ENCODE data around the gene ECPAS. TPM values are rescaled to one million over a fixed set of nuclear protein-coding genes. Genes with fewer than 3 reads are reported as not detected.
A peak's percentile ranks its signal among the peaks of the same experiment; 100 is the strongest.

The ECPAS gene
- total RNA-seq, 1 experiment from 2014 or later = 106 TPM

- no peak overlapping the region for H4K91ac ChIP-seq (ENCODE audit: insufficient read length, low read depth, low read length)
- peak overlapping the region; percentile 29 for H3K4me2 ChIP-seq (ENCODE audit: insufficient read depth, insufficient read length, low read length)
- H3K9ac ChIP-seq (ENCODE audit: extremely low read depth, insufficient read length, low read length) = no peak overlapping the region
- H3K27ac ChIP-seq (ENCODE audit: insufficient read length, low read depth, low read length) = peak overlapping the region; percentile 75
- Mint-ChIP-seq H3K36me3 (ENCODE audit: insufficient read depth in 1 of 3, low read depth in 3 of 3) (peaks cover 41 to 58% (median 52%) of the 10 kb centered on the region in 3 experiments), H3K9me3 (peaks cover 4 to 26% of the 10 kb centered on the region in 2 experiments), H3K4me1 (peaks cover 36 to 46% of the 10 kb centered on the region in 2 experiments), H3K27ac (peak overlapping the region; percentile 52 to 95 (median 73); a peak in 5 of 7 replicates), H3K27me3 (ENCODE audit: low read depth) (no peaks in the 10 kb centered on the region; the same call in 1 of the 2 replicates), H3K4me3 (peak overlapping the region; percentile 34 to 60; a peak in 4 of 5 replicates)
- no peak overlapping the region for H4K8ac ChIP-seq (replicated peaks; ENCODE audit: insufficient read length, low read depth, low read length)
- H3K9me3 ChIP-seq (ENCODE audit: control insufficient read depth, low read depth, low read length) = peaks cover 7% of the 10 kb centered on the region
- H2BK120ac ChIP-seq (ENCODE audit: low read depth, low read length, poor library complexity, severe bottlenecking) = no peak overlapping the region
- no peaks in the 10 kb centered on the region for H4K20me1 ChIP-seq (ENCODE audit: control insufficient read depth, insufficient read depth, insufficient read length)
- no peak overlapping the region for H2BK15ac ChIP-seq (ENCODE audit: low read depth, low read length)
- peaks cover 12% of the 10 kb centered on the region for H3K23me2 ChIP-seq (ENCODE audit: insufficient read length, low read depth, low read length, poor library complexity, severe bottlenecking)
- H3K18ac ChIP-seq (ENCODE audit: insufficient read length, low read depth, low read length) = no peak overlapping the region
- H2BK5ac ChIP-seq (ENCODE audit: insufficient read length, low read length) = no peak overlapping the region
- H3T11ph ChIP-seq (ENCODE audit: low read length) = no peak overlapping the region
- peaks cover 22% of the 10 kb centered on the region for H3K79me1 ChIP-seq (ENCODE audit: insufficient read depth, low read depth, low read length, poor library complexity, severe bottlenecking)
- no peak overlapping the region for H2BK20ac ChIP-seq (ENCODE audit: low read depth, low read length, poor library complexity, severe bottlenecking)
- H3K27me3 ChIP-seq (ENCODE audit: insufficient read depth, low read length) = no peaks in the 10 kb centered on the region
- peak; percentile 87 for DNase-seq
- no CpG with 5 or more reads among the region's 2 CpGs for WGBS (ENCODE audit: extremely low coverage, insufficient read length, low lambda C conversion rate)
- no peak overlapping the region for H3K14ac ChIP-seq (ENCODE audit: insufficient read depth, low read length)
- no peak overlapping the region for H2AFZ ChIP-seq (ENCODE audit: low read length)
- H3K4ac ChIP-seq (ENCODE audit: low read depth, low read length) = no peak overlapping the region
- H3K4me1 ChIP-seq (ENCODE audit: insufficient read depth, low read length) = peaks cover 10% of the 10 kb centered on the region; the same call in 1 of the 2 replicates
- no peak overlapping the region for H2BK12ac ChIP-seq (ENCODE audit: insufficient read length, low read depth, low read length)
- H3K79me2 ChIP-seq (ENCODE audit: insufficient read depth, low read length) = peaks cover 18% of the 10 kb centered on the region; the same call in 1 of the 2 replicates
- no peak overlapping the region for H4K5ac ChIP-seq (ENCODE audit: insufficient read length, low read depth, low read length)
- H2AK5ac ChIP-seq (ENCODE audit: insufficient read length, low read length) = no peak overlapping the region
- H3K23ac ChIP-seq (ENCODE audit: insufficient read length, low read depth, low read length) = no peak overlapping the region
- no peak overlapping the region for H3K56ac ChIP-seq (ENCODE audit: insufficient read length, low read depth, low read length)
- no peak for TF ChIP-seq CTCF (conservative IDR thresholded peaks at IDR 0.05)
Observed at GRCh38 chr9:111529787-111530186, 45.6 kb upstream of the ECPAS start.
